LNCaP clone FGC (cell line): ENCODE data around the gene BICC1.

Source experiments
- DNase-seq: peaks from one replicate; pipeline ENCODE4 v3.0.0-alpha.2; 2011; ENCODE audit warnings: low read depth
- H3K4me3 ChIP-seq: 2 replicates; pipeline ENCODE4 v1.5.1; 2011; ENCODE audit warnings: mild to moderate bottlenecking, low read depth, low read length, control low read depth
- TF ChIP-seq, protein P1 (sequence below): IDR thresholded peaks from 2 replicates; pipeline ENCODE4 v1.5.1; 2012; ENCODE audit warnings: mild to moderate bottlenecking; ENCODE audit not compliant: control insufficient read depth, insufficient read depth; ENCODE audit errors: extremely low read depth

Gene BICC1

DNA sequence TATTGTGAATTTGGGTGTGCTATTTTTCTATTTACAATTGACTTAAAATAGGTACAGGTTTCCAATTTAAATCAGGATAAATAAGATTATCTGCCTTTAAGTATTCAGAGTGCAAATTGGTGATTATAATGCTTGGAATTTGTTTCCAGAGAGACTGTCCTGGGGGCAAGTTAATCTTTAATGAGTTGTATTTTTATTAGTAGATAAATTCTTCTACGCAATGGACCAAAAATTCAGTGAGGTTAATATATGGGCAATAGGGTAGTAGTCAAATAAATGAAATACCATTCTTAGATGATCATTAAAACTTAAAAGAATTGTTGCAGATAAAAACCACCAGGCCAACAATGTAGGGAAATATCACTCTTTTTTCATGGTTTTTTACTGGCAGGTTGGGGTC lies 3.4 kb downstream of the BICC1 start:
- no peak overlapping the region for H3K4me3 ChIP-seq
- no peak for DNase-seq

DNA sequence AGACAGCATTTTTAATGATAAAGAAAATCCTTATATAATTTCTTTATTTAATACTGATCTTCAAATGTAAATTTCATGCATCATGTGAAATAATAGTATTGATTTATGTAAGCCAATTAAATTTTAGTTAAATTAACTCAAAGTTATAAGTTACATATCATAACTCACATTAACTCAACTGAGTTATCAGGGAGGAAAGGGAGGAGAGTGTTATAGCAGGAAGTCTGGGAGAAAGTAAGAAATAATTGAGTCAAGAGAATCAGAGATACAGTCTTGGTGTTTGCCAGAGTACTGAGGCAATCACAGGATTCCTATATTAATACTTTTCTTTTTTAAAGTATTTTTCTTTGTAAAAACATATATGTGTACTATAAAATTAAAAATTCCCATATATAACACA lies 4.0 kb downstream of the BICC1 start:
- TF ChIP-seq, protein P1, sequence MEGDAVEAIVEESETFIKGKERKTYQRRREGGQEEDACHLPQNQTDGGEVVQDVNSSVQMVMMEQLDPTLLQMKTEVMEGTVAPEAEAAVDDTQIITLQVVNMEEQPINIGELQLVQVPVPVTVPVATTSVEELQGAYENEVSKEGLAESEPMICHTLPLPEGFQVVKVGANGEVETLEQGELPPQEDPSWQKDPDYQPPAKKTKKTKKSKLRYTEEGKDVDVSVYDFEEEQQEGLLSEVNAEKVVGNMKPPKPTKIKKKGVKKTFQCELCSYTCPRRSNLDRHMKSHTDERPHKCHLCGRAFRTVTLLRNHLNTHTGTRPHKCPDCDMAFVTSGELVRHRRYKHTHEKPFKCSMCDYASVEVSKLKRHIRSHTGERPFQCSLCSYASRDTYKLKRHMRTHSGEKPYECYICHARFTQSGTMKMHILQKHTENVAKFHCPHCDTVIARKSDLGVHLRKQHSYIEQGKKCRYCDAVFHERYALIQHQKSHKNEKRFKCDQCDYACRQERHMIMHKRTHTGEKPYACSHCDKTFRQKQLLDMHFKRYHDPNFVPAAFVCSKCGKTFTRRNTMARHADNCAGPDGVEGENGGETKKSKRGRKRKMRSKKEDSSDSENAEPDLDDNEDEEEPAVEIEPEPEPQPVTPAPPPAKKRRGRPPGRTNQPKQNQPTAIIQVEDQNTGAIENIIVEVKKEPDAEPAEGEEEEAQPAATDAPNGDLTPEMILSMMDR: no peak
- no peak for DNase-seq
- no peak overlapping the region for H3K4me3 ChIP-seq

More for the DNA sequence above, 3.4 kb downstream of the BICC1 start:
- TF ChIP-seq, protein P1: no peak

DNA sequence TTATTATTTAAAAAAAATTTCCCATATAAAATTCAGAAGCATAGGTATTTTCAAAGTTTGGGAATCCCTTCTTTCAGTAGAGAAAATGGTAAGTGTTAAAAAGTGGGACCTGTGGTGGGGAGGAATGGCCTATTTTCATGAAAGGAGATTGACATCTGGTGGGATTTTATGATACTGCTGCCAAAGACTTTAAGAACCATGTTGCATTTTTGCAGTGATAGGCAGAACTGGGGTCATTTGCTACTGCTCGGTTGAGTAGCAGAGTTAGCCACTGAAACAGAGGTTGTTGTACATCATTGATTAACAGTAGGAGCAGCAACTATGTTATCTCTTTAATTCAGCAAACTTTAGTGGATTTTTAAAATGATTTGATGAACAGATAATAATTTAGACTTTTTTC lies 4.4 kb downstream of the BICC1 start:
- no peak for DNase-seq
- H3K4me3 ChIP-seq: no peak overlapping the region
- TF ChIP-seq, protein P1: no peak

DNA sequence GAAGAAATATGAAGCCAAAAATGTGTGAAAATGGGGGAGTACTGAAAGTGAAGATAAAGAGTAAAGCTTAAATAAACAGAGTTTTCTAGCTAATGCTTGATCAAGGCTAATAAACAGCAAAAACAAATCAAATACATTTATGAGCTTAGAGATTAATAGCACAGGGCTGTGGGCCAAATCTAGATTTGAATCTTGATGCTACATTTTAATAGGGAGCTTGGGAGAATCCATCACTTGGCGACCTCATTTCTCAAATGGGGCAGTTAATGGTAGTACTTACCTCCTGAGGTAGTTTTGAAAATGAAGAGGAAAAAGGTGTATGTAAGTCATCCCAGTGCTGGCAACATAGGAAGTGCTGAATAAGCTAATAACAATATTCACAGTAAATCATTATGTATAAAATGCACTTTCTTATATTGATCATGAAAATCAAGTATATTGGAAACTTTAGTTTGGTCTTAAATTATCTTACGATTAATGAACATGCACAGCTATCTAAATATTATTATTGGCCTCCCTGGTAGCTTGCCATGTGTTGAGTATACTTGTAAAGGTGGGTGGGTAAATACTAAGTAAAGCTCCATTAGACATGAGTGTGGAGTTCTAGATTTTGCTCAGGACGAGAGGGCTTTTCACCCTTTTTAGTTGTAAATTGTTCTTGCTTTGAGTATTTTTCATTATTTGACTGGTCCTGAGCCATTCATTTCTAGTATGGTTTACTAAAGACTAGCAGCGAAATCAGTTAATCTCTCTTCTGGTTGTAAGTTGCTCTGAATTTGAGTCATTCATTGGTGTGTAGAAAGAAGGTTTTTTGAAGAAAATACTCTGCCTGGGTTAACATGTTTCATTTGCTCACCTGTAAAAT lies 5.1 kb downstream of the BICC1 start:
- TF ChIP-seq, protein P1: no peak
- peak; percentile 96 for DNase-seq

DNA sequence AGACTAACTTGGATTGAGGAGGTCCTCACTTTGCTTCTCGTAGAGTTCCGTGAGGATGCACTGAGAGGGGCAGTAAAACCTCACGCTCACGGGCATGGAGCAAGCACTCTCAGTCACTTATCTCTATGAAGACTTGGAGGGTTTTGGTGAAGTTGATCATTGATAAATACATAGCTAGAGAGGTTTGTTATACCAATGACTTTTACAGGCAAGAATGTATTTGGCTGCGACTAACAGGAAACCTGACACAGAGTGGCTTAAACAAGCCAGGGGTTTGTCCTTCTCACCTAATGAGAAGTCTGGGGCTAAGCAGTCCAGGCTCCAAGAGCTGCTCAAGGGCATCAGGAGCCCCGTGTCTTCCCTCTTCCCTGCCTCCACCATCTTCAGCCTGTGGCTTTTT lies 6.1 kb downstream of the BICC1 start:
- DNase-seq: no peak

More for the DNA sequence above, 5.1 kb downstream of the BICC1 start:
- H3K4me3 ChIP-seq: no peak overlapping the region

DNA sequence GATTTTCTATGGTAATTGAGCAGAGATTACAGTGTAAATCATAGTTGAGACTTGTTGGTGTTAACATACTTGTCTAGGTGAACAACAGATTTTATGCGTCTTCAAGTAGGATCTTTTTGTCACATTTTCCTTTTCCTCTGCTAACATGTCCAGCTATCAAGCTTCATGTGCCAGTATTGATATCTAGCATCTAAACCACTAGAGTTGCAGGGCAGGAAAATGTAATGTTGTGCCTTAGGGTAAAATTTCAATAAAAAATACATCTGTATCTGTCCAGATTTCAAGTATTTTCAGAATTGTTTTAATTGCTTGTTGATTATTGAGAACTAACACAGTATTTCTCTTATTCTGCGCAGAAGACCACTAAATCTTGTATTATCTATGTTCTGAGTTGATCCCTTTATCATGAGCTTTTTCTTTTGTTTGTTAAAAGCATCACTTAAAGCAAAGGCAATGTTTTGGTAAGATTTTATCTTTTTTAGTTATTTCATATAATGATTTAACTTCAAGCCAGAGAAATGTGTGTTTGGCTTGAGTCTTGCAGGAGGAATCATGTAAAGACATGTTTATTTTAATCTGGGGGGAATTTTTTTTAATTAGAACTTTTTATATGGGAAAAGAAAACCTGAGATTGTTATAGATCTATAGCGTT lies 16.5 kb downstream of the BICC1 start:
- TF ChIP-seq, protein P1: no peak
- DNase-seq: no peak
- no peak overlapping the region for H3K4me3 ChIP-seq

More for the DNA sequence above, 6.1 kb downstream of the BICC1 start:
- TF ChIP-seq, protein P1: no peak
- H3K4me3 ChIP-seq: no peak overlapping the region
